Ascending aorta (tissue), 2 donors: Measurements from ENCODE around the gene ECM1. TPM values are rescaled to one million over a fixed set of nuclear protein-coding genes. Genes with fewer than 3 reads are reported as not detected.
A peak's percentile ranks its signal among the peaks of the same experiment; 100 is the strongest.

Experiments used
- DNase-seq, 2 donors: peaks; one replicate each; pipeline ENCODE4 v3.0.0-alpha.2; 2019; ENCODE audit warnings: low spot score in 2 of 2
- H3K27ac ChIP-seq, 2 donors: fragments of 200-600 bp; sonication (generic); one replicate each; pipeline ENCODE4 v1.5.1; 2016 to 2017; ENCODE audit warnings: mild to moderate bottlenecking in 1 of 2
- H3K27me3 ChIP-seq: fragments of 200-600 bp; sonication (generic); one replicate; pipeline ENCODE4 v1.5.1; 2017
- H3K36me3 ChIP-seq, 2 donors: fragments of 200-600 bp; sonication (generic); one replicate each; pipeline ENCODE4 v1.5.1; 2016
- H3K4me1 ChIP-seq, 2 donors: fragments of 200-600 bp; sonication (generic); one replicate each; pipeline ENCODE4 v1.5.1; 2016 to 2017; ENCODE audit warnings: mild to moderate bottlenecking in 1 of 2
- H3K4me3 ChIP-seq, 2 donors: fragments of 200-600 bp; sonication (generic); one replicate each; pipeline ENCODE4 v1.5.1; 2016 to 2017; ENCODE audit warnings: mild to moderate bottlenecking in 1 of 2
- H3K9me3 ChIP-seq, 2 donors: fragments of 200-600 bp; sonication (generic); one replicate each; pipeline ENCODE4 v1.5.1; 2016
- intact Hi-C: fragments of 100-400 bp; cut with DNase I; formaldehyde crosslinking; loops from one replicate; pipeline ENCODE4 v1.15.1; 2023
- total RNA-seq: library from RNA; depleted of rRNA; stranded (reverse); fragments of >200 nt; gene quantifications from one replicate; pipeline ENCODE4 v1.1.0, GENCODE V29; 2016
- TF ChIP-seq, protein P1 (sequence below), 3 experiments: fragments of 200-600 bp in 2 of 3; fragments of 450-650 bp in 1 of 3; sonication (generic) in 2 of 3; IDR thresholded peaks; one replicate each; pipeline ENCODE4 v1.5.1; 2016 to 2019; ENCODE audit warnings: antibody characterized with exemption in 3 of 3, mild to moderate bottlenecking in 1 of 3, moderate library complexity in 1 of 3

Gene ECM1
- total RNA-seq, 1 donor from 2014 or later, result 55.8 TPM

DNA sequence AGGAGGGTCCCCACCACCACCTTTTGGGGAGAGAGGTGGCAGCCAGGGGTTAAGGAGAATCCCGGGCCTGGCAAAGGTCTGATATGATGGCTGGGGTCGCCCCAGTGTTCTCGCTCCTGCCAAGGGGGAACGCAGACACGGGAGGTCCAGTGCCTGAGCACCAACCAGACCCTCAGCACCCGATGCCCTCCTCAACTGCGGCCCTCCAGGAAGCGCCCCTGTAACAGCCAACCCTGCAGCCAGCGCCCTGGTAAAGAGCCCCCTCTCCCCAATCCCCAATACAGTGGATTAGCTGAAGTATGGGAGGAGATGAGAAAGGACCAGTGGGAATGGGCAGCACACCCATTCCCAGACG is 51.7 kb downstream of the ECM1 start:
- peaks cover 45 to 56% of the 10 kb centered on the region in 2 donors for H3K4me1 ChIP-seq
- no peak for DNase-seq
- intact Hi-C loops, result loop anchor here (1.0 to 10.0 kb wide), 5 partner anchors 53 to 415 kb away; partner anchors contain the start of genes ARNT, CERS2 and GOLPH3L

DNA sequence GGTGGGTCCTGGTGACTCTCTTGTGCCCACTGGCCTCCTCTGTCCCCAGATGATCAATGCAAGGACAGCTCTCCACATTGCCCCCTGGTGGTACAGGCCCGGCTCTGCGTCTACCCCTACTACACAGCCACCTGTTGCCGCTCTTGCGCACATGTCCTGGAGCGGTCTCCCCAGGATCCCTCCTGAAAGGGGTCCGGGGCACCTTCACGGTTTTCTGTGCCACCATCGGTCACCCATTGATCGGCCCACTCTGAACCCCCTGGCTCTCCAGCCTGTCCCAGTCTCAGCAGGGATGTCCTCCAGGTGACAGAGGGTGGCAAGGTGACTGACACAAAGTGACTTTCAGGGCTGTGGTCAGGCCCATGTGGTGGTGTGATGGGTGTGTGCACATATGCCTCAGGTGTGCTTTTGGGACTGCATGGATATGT is 52.1 kb downstream of the ECM1 start:
- Histone ChIP-seq H3K36me3 (peaks cover 7 to 27% of the 10 kb centered on the region in 2 donors), H3K9me3 (no peaks in the 10 kb centered on the region), H3K4me1 (peaks cover 48 to 58% of the 10 kb centered on the region in 2 donors), H3K27ac (peak overlapping the region; percentile 98 to 100), H3K27me3 (no peaks in the 10 kb centered on the region), H3K4me3 (peak overlapping the region; percentile 60 to 63)
- intact Hi-C loops, result loop anchor here (1.0 to 2.0 kb wide), 2 partner anchors 53 to 61 kb away; no protein-coding TSS in a partner anchor
- peak in 1 of 2 donors; percentile 89 for DNase-seq
- TF ChIP-seq, protein P1, sequence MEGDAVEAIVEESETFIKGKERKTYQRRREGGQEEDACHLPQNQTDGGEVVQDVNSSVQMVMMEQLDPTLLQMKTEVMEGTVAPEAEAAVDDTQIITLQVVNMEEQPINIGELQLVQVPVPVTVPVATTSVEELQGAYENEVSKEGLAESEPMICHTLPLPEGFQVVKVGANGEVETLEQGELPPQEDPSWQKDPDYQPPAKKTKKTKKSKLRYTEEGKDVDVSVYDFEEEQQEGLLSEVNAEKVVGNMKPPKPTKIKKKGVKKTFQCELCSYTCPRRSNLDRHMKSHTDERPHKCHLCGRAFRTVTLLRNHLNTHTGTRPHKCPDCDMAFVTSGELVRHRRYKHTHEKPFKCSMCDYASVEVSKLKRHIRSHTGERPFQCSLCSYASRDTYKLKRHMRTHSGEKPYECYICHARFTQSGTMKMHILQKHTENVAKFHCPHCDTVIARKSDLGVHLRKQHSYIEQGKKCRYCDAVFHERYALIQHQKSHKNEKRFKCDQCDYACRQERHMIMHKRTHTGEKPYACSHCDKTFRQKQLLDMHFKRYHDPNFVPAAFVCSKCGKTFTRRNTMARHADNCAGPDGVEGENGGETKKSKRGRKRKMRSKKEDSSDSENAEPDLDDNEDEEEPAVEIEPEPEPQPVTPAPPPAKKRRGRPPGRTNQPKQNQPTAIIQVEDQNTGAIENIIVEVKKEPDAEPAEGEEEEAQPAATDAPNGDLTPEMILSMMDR (IDR thresholded peaks at IDR 0.05), result peak; percentile 87 to 92 (median 90)

More for the DNA sequence above, 51.7 kb downstream of the ECM1 start:
- H3K36me3 ChIP-seq, result peaks cover 7 to 30% of the 10 kb centered on the region in 2 donors
- peak overlapping the region; percentile 98 to 100 for H3K27ac ChIP-seq
- TF ChIP-seq, protein P1 (IDR thresholded peaks at IDR 0.05), result no peak
- H3K4me3 ChIP-seq, result peak overlapping the region; percentile 60 to 63
- H3K27me3 ChIP-seq, result no peaks in the 10 kb centered on the region
- no peaks in the 10 kb centered on the region for H3K9me3 ChIP-seq

DNA sequence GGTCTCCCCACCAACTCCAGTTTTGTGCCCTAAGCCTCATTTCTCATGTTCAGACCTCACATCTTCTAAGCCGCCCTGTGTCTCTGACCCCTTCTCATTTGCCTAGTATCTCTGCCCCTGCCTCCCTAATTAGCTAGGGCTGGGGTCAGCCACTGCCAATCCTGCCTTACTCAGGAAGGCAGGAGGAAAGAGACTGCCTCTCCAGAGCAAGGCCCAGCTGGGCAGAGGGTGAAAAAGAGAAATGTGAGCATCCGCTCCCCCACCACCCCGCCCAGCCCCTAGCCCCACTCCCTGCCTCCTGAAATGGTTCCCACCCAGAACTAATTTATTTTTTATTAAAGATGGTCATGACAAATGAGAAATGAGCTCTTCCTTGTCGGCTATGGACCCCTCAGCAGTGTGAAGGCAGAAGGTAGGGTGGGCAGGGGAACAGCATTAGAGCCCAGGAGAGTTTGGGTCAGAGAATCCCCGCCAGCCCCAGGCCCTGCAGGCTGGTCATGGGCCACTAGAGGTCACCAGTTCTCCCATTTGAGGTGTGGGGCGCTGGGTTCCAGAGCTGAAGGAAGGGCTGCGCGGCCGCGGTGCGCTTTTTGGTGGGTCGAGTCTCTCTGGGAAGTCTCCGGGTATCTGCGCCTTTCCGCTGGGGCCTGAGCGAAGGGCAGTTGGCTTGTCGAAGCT is 52.8 kb downstream of the ECM1 start:
- H3K9me3 ChIP-seq, result no peaks in the 10 kb centered on the region
- peak overlapping the region; percentile 60 to 63 for H3K4me3 ChIP-seq
- peaks cover 5 to 21% of the 10 kb centered on the region in 2 donors for H3K36me3 ChIP-seq
- TF ChIP-seq, protein P1 (IDR thresholded peaks at IDR 0.05), result peak; percentile 78 to 86 (median 83)
- no peaks in the 10 kb centered on the region for H3K27me3 ChIP-seq
- peaks cover 55 to 65% of the 10 kb centered on the region in 2 donors for H3K4me1 ChIP-seq
- intact Hi-C loops, result loop anchor here (1.0 to 2.0 kb wide), 3 partner anchors 19 to 61 kb away; partner anchors contain the start of gene MCL1
- peak; percentile 65 to 94 for DNase-seq
- H3K27ac ChIP-seq, result peak overlapping the region; percentile 98 to 100

DNA sequence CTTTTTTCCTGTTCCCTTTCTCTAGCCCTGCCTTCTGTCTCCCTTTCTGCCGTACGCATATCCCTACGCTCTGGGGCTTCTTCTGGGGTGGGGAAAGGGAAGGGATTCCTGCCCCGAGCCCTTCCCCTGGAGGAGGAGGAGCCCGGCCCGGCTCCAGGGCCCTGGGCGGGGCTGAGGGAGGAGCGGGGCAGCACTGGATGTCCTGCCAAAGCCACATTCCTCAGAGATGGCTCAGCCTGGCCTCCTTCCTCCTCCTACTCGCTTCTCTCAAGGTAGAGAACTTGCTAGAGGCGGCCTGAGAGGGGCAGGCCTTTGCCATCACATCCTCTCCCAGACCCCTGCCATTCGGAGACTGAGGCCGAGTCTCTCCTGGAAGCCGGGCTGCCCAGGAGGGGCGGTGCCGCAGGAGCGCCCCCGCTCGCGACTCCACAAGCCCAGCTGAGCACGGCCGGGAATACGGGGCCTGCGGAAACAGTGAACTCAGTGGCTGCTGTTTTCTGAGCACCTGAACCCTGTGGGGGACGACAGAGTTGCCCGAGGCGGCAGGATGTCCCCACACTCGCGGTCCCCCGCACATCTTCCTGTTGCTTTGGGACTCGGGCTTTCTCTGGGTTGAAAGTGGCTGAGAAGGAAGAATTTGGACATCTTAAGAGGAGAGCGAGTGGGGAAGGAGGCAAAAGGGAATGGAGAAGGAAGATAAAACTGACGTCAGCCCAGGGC is 53.5 kb downstream of the ECM1 start:
- peaks cover 62 to 72% of the 10 kb centered on the region in 2 donors for H3K4me1 ChIP-seq

DNA sequence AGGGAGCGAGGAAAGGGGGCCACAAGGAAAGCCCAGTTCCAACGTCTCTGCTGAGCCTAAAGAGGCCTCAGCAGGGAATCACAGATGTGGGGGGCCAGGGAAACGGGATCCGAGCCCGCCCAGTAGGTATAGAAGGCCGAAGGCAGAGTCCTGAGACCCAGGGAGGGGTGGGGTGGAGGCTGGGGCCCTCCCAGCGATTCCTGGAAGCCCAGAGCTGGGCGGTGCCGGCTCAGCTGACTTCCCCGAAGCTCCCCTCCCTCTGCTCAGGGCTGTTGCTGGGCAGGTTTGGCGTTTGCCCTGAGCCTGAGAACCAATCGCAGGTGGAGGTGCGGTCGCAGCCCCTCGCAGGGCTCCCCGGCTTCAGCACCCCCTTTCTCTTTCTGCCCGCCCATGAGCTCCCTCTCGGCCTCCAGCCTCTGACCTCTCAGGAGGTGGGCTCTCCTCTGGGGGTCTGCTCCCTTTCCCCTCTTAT is 54.1 kb downstream of the ECM1 start:
- Histone ChIP-seq H3K4me3 (peak overlapping the region; percentile 60 to 63), H3K27me3 (no peaks in the 10 kb centered on the region), H3K9me3 (no peaks in the 10 kb centered on the region), H3K36me3 (peaks cover 0 to 10% of the 10 kb centered on the region in 2 donors), H3K4me1 (peaks cover 68 to 78% of the 10 kb centered on the region in 2 donors), H3K27ac (peak overlapping the region; percentile 98 to 100)
- DNase-seq, result peak; percentile 78 to 96
- intact Hi-C loops, result loop anchor here (1.0 to 2.0 kb wide), 2 partner anchors 17 to 51 kb away; partner anchors contain the start of gene MCL1
- TF ChIP-seq, protein P1 (IDR thresholded peaks at IDR 0.05), result no peak

More for the DNA sequence above, 53.5 kb downstream of the ECM1 start:
- peak; percentile 83 to 98 for DNase-seq
- TF ChIP-seq, protein P1 (IDR thresholded peaks at IDR 0.05), result no peak
- intact Hi-C loops, result loop anchor here (1.0 to 2.0 kb wide), 2 partner anchors 18 to 51 kb away; partner anchors contain the start of gene MCL1
- Histone ChIP-seq H3K27me3 (no peaks in the 10 kb centered on the region), H3K4me3 (peak overlapping the region; percentile 60 to 63), H3K27ac (peak overlapping the region; percentile 98 to 100), H3K9me3 (no peaks in the 10 kb centered on the region), H3K36me3 (peaks cover 0 to 14% of the 10 kb centered on the region in 2 donors)
